GM12892 (cell line): ENCODE data around the gene ATG2B.

ENCODE experiments used
- POLR2AphosphoS5 ChIP-seq: IDR thresholded peaks from 2 replicates; pipeline ENCODE4 v1.6.1; 2011; ENCODE audit warnings: low read depth, low read length, control low read depth
- TAF1 ChIP-seq: IDR thresholded peaks from 2 replicates; pipeline ENCODE4 v1.6.1; 2011; ENCODE audit warnings: low read depth, mild to moderate bottlenecking, control low read depth, low read length, borderline replicate concordance

GRCh38 chr14:96284008-96284407 lies 79.1 kb downstream of the ATG2B start:
- TF ChIP-seq POLR2AphosphoS5 (no peak), TAF1 (no peak)
